KOPT-K1 (cell line): ENCODE data around the gene KRCC1.

Experiments used
- H3K27ac ChIP-seq: fragments of 200-600 bp; sonication (generic); 2 replicates; pipeline ENCODE4 v1.5.1; 2016; ENCODE audit warnings: antibody characterized with exemption, mild to moderate bottlenecking, low read depth, low read length; ENCODE audit not compliant: poor library complexity, severe bottlenecking
- H3K36me3 ChIP-seq: fragments of 200-600 bp; sonication (generic); 2 replicates; pipeline ENCODE4 v1.5.1; 2017; ENCODE audit warnings: antibody characterized with exemption, mild to moderate bottlenecking, low read length, moderate library complexity; ENCODE audit not compliant: insufficient read depth
- H3K9me3 ChIP-seq: fragments of 200-600 bp; sonication (generic); 2 replicates; pipeline ENCODE4 v1.5.1; 2017; ENCODE audit warnings: antibody characterized with exemption, low read length, mild to moderate bottlenecking; ENCODE audit not compliant: insufficient read depth, poor library complexity, severe bottlenecking

Gene KRCC1

GRCh38 chr2:88085602-88086001 lies 30.0 kb upstream of the KRCC1 start:
- Histone ChIP-seq H3K36me3 (no peaks in the 10 kb centered on the region), H3K9me3 (no peaks in the 10 kb centered on the region), H3K27ac (no peak overlapping the region)

GRCh38 chr2:88085099-88085498 lies 29.5 kb upstream of the KRCC1 start:
- no peak overlapping the region for H3K27ac ChIP-seq
- no peaks in the 10 kb centered on the region for H3K9me3 ChIP-seq
- no peaks in the 10 kb centered on the region for H3K36me3 ChIP-seq

- H3K27ac ChIP-seq: no peak overlapping the region
- H3K36me3 ChIP-seq: no peaks in the 10 kb centered on the region
- no peaks in the 10 kb centered on the region for H3K9me3 ChIP-seq
These were observed 27.2 kb upstream of the KRCC1 start for GRCh38 chr2:88082781-88083180.

- H3K27ac ChIP-seq: no peak overlapping the region
- H3K9me3 ChIP-seq: no peaks in the 10 kb centered on the region
- H3K36me3 ChIP-seq: no peaks in the 10 kb centered on the region
These were observed 26.5 kb upstream of the KRCC1 start for GRCh38 chr2:88081924-88082608.

DNA sequence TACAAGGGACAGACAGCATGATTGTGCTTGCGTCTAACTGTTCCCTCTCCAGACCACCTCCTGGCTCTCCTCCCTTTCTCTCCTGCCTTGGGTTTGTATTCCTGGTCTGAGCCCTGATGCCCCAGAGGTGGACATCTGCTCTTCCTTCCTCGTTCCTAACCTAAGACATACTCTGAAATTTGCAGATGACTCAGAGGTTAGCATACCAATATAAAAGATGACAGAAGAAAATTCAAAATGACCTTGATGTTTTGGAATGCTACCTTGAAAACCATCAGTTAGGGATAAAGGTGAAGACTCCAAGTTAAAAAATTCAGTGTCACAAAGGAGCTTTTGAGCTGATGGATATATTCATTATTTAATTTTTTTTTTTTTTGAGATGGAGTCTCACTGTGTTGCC lies 25.0 kb upstream of the KRCC1 start:
- Histone ChIP-seq H3K36me3 (no peaks in the 10 kb centered on the region), H3K9me3 (no peaks in the 10 kb centered on the region)

GRCh38 chr2:88078643-88079172 lies 23.1 kb upstream of the KRCC1 start:
- no peaks in the 10 kb centered on the region for H3K36me3 ChIP-seq
- no peak overlapping the region for H3K27ac ChIP-seq
- H3K9me3 ChIP-seq: no peaks in the 10 kb centered on the region

More for the DNA sequence above, 25.0 kb upstream of the KRCC1 start:
- no peak overlapping the region for H3K27ac ChIP-seq

- H3K27ac ChIP-seq: no peak overlapping the region
- H3K9me3 ChIP-seq: peaks cover 5% of the 10 kb centered on the region
- H3K36me3 ChIP-seq: no peaks in the 10 kb centered on the region
These were observed 21.5 kb upstream of the KRCC1 start for GRCh38 chr2:88077080-88077479.

- no peak overlapping the region for H3K27ac ChIP-seq
- H3K36me3 ChIP-seq: no peaks in the 10 kb centered on the region
- H3K9me3 ChIP-seq: peaks cover 5% of the 10 kb centered on the region
These were observed 19.3 kb upstream of the KRCC1 start for GRCh38 chr2:88074854-88075292.

- H3K9me3 ChIP-seq: peaks cover 5% of the 10 kb centered on the region
- H3K27ac ChIP-seq: no peak overlapping the region
- H3K36me3 ChIP-seq: no peaks in the 10 kb centered on the region
These were observed 18.6 kb upstream of the KRCC1 start for GRCh38 chr2:88074150-88074549.

DNA sequence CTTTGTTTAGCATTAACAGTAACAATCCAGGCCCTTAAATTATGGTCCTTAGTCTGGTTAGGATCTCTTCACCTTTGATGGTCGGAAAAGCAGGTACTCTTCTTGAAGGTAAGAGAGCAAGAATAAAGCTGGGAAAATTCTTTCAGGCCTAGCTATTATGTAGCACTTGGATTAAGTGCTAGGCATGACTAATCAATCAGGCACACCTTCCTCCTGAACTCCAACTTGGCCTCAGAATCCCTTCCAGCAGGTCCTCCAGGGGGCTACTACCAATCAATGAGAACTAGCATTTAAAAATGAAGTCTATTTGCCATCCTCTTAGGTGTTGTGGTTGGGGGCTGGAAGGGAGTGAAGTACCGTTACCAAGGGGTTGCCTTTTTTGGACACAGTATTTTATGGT lies 15.8 kb upstream of the KRCC1 start:
- Histone ChIP-seq H3K9me3 (peaks cover 5% of the 10 kb centered on the region), H3K36me3 (no peaks in the 10 kb centered on the region), H3K27ac (no peak overlapping the region)

- H3K36me3 ChIP-seq: no peaks in the 10 kb centered on the region
These were observed 14.5 kb upstream of the KRCC1 start for GRCh38 chr2:88070055-88070454.

DNA sequence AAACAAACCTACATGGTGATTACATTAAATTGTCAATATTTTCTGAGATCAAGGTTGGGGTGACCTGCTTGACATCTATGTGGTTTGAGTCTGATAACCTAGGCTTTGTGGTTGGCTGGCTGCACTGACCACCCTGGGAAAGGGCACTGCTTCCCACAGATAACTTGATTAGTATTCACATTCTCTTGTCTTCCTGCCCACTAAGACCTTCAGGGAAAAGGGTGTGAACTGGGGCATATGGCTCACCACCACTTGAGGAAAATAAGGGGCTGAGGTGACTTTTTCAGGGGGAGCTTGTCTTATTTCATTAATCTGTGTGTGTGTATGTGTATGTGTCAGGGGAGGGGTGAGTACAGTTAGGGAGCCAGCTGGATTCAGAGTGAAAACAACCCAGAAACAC lies 13.5 kb upstream of the KRCC1 start:
- no peak overlapping the region for H3K27ac ChIP-seq
- peaks cover 5% of the 10 kb centered on the region for H3K9me3 ChIP-seq
- no peaks in the 10 kb centered on the region for H3K36me3 ChIP-seq

More at GRCh38 chr2:88070055-88070454, 14.5 kb upstream of the KRCC1 start:
- peaks cover 5% of the 10 kb centered on the region for H3K9me3 ChIP-seq
- no peak overlapping the region for H3K27ac ChIP-seq

DNA sequence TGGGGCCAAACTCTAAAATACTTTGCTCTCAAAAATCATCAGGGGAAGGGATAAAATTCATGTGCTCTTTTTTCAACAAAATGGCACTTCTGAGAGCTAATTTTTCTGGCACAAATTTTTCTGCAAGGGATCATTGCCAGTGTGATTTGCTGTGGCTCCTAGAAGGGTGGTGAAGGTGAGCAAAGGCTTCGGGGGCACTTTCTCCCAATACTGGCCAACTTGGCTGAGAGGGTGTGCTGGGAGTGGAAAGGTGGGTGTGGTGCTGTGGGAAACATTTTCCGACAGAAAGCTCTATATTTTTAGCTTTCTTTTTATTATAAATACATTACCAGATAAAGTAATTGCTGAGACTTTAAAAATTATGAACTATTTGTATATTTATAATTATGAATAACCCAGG lies 12.5 kb upstream of the KRCC1 start:
- no peak overlapping the region for H3K27ac ChIP-seq
- H3K36me3 ChIP-seq: no peaks in the 10 kb centered on the region
- H3K9me3 ChIP-seq: peaks cover 2% of the 10 kb centered on the region

DNA sequence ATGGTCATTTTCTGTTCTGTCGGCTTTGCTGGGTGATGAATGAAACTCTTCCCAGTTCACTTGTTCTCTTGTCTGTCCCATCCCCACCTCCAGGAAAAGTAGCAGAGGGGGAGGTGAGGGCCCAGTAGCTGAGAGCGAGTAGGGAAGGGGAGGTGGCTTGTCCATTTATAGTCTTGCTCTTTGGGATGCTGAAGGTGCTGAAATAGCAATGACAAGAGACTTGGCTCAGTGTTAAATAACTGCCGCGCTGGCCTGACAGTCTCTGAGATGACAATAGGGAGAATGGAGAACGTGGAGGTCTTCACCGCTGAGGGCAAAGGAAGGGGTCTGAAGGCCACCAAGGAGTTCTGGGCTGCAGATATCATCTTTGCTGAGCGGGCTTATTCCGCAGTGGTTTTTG lies 12.0 kb upstream of the KRCC1 start, which contains the start of gene SMYD1:
SMYD1 (plus strand) TSS at position 228 of the 400 bp plus-strand sequence; CDS start at position 268, 40 bp downstream.
- H3K27ac ChIP-seq: no peak within 1 kb of the TSS
- H3K36me3 ChIP-seq: no peaks in the 10 kb centered on the region
- no peaks in the 10 kb centered on the region for H3K9me3 ChIP-seq

DNA sequence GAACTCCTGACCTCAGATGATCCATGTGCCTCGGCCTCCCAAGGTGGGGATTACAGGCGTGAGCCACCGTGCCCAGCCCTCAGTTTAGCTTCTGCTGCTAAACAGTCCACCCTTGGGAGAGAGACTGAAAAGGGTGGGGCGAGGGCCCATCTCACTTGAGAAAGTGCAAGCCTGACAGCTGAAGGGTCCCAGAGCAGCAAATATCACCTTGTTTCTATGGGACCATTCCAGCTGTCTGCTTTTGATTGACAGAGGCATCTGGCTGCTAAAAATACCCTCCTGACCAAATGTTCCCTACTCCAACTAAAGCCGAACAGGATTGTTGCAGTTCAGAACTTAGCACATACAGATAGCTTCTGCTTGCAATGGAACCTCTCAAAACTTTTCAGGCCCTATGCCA lies 11.6 kb upstream of the KRCC1 start:
- Histone ChIP-seq H3K9me3 (no peaks in the 10 kb centered on the region), H3K36me3 (no peaks in the 10 kb centered on the region), H3K27ac (no peak overlapping the region)

GRCh38 chr2:88066543-88066942 lies 11.0 kb upstream of the KRCC1 start:
- Histone ChIP-seq H3K36me3 (no peaks in the 10 kb centered on the region), H3K27ac (no peak overlapping the region)

More at GRCh38 chr2:88066543-88066942, 11.0 kb upstream of the KRCC1 start:
- H3K9me3 ChIP-seq: no peaks in the 10 kb centered on the region
